Parathyroid adenoma (tissue), 2 donors: ENCODE results near the gene CEP89.
"Not testable (repeated sequence)": the region's sequence is repeated elsewhere in the genome, so short reads cannot be mapped to it uniquely, and the experiment has no call there.

ENCODE experiments used
- H2AFZ ChIP-seq: fragments of 300-600 bp; sonication (generic); one replicate; pipeline ENCODE4 v1.7.0; 2017; ENCODE audit warnings: antibody characterized with exemption, mild to moderate bottlenecking
- H3K27ac ChIP-seq: fragments of 300-600 bp; sonication (generic); one replicate; pipeline ENCODE4 v1.7.0; 2017
- H3K27me3 ChIP-seq: fragments of 300-600 bp; sonication (generic); one replicate; pipeline ENCODE4 v1.7.0; 2017; ENCODE audit warnings: low read length; ENCODE audit not compliant: control insufficient read depth, insufficient read depth
- H3K36me3 ChIP-seq: fragments of 300-600 bp; sonication (generic); one replicate; pipeline ENCODE4 v1.7.0; 2017; ENCODE audit warnings: low read length; ENCODE audit not compliant: control insufficient read depth, insufficient read depth
- H3K4me1 ChIP-seq: fragments of 300-600 bp; sonication (generic); one replicate; pipeline ENCODE4 v1.7.0; 2017; ENCODE audit warnings: control low read depth
- H3K4me2 ChIP-seq: fragments of 300-600 bp; sonication (generic); one replicate; pipeline ENCODE4 v1.7.0; 2017; ENCODE audit warnings: low read length
- H3K4me3 ChIP-seq: fragments of 300-600 bp; sonication (generic); one replicate; pipeline ENCODE4 v1.7.0; 2017; ENCODE audit warnings: low read depth, low read length
- H3K79me2 ChIP-seq: fragments of 300-600 bp; sonication (generic); one replicate; pipeline ENCODE4 v1.7.0; 2017; ENCODE audit warnings: control low read depth
- H3K9ac ChIP-seq: fragments of 300-600 bp; sonication (generic); one replicate; pipeline ENCODE4 v1.7.0; 2017; ENCODE audit warnings: mild to moderate bottlenecking
- H3K9me3 ChIP-seq: fragments of 300-600 bp; sonication (generic); one replicate; pipeline ENCODE4 v1.7.0; 2017; ENCODE audit warnings: low read length; ENCODE audit not compliant: control insufficient read depth
- TF ChIP-seq, protein P1 (sequence below): fragments of 300-600 bp; sonication (generic); IDR thresholded peaks from one replicate; pipeline ENCODE4 v1.7.0; 2017; ENCODE audit warnings: antibody characterized with exemption, mild to moderate bottlenecking
- donor health status: primary hyperparathyroidism.

CEP89 gene

DNA sequence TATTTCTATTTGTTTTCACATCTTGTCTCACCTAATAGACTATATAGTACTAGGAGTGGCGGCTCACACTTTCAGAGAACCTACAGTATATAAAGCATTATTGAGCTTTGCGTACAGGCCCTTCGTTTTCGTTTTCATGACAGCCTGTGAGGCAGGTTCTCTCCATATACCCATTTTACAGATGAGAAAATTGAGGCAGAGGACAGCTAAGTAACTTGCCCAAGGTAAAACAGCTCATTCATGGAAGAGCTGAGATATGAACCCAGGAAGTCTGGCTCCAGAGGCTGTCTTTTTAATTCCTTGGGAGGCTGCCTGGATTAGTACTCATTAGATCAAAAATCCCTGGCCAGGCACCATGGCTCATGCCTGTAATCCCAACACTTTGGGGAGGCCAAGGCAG lies 29.2 kb upstream of the CEP89 start:
- H3K27ac ChIP-seq: no peak overlapping the region

DNA sequence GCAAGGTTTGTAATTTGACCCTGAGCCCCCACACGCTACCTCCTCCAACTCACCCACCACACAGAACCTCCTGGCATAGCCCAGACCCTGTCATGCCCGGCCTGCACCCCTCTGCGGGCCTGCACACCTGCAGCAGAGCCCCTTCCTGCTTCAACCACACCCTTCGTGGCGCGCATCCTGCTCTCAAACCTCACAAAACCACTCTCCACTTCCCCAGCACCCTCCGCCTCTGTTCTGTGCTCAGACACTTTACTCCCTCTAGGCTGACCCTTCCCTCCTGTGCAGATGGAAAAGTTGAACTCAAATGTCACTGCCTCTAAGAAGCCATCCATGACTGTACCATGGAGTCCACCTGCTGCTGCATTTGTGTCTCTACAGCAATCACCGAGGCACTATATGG lies 28.8 kb upstream of the CEP89 start:
- TF ChIP-seq, protein P1, sequence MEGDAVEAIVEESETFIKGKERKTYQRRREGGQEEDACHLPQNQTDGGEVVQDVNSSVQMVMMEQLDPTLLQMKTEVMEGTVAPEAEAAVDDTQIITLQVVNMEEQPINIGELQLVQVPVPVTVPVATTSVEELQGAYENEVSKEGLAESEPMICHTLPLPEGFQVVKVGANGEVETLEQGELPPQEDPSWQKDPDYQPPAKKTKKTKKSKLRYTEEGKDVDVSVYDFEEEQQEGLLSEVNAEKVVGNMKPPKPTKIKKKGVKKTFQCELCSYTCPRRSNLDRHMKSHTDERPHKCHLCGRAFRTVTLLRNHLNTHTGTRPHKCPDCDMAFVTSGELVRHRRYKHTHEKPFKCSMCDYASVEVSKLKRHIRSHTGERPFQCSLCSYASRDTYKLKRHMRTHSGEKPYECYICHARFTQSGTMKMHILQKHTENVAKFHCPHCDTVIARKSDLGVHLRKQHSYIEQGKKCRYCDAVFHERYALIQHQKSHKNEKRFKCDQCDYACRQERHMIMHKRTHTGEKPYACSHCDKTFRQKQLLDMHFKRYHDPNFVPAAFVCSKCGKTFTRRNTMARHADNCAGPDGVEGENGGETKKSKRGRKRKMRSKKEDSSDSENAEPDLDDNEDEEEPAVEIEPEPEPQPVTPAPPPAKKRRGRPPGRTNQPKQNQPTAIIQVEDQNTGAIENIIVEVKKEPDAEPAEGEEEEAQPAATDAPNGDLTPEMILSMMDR: no peak
- peaks cover 6% of the 10 kb centered on the region for H3K79me2 ChIP-seq
- no peaks in the 10 kb centered on the region for H3K36me3 ChIP-seq
- H3K27ac ChIP-seq: no peak overlapping the region
- no peak overlapping the region for H3K4me2 ChIP-seq
- no peak overlapping the region for H3K4me3 ChIP-seq
- no peaks in the 10 kb centered on the region for H3K9me3 ChIP-seq
- no peaks in the 10 kb centered on the region for H3K27me3 ChIP-seq
- peaks cover 16% of the 10 kb centered on the region for H3K4me1 ChIP-seq
- no peak overlapping the region for H2AFZ ChIP-seq
- no peak overlapping the region for H3K9ac ChIP-seq

More for the DNA sequence above, 29.2 kb upstream of the CEP89 start:
- TF ChIP-seq, protein P1: no peak
- Histone ChIP-seq H3K4me3 (no peak overlapping the region), H2AFZ (no peak overlapping the region), H3K4me1 (peaks cover 16% of the 10 kb centered on the region), H3K9me3 (no peaks in the 10 kb centered on the region), H3K36me3 (no peaks in the 10 kb centered on the region), H3K9ac (no peak overlapping the region), H3K27me3 (no peaks in the 10 kb centered on the region), H3K4me2 (no peak overlapping the region), H3K79me2 (peaks cover 6% of the 10 kb centered on the region)

DNA sequence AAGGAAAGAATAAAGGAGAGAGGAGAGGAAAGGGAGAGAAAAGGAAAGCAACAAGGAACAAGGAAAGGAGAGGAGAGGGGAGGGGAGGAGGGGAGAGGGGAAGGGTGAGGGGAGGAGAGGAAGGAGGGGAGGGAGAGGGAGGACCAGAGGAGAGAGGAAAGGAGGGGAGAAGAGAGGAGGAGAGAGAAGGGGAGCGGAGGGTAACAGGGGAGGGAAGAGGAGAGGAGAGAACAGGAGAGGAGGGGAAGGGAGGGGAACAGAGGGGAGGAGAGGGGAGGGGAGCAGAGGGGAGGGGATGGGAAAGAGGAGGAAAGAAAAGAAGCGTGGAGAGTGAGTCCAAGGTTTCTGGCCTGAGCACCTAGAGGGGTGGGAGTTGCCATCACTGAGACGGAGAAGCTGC lies 27.0 kb upstream of the CEP89 start:
- no peak overlapping the region for H2AFZ ChIP-seq
- H3K27ac ChIP-seq: no peak overlapping the region
- TF ChIP-seq, protein P1: no peak
- no peaks in the 10 kb centered on the region for H3K9me3 ChIP-seq
- H3K27me3 ChIP-seq: no peaks in the 10 kb centered on the region
- H3K36me3 ChIP-seq: no peaks in the 10 kb centered on the region
- peaks cover 11% of the 10 kb centered on the region for H3K4me1 ChIP-seq
- peaks cover 6% of the 10 kb centered on the region for H3K79me2 ChIP-seq
- no peak overlapping the region for H3K4me2 ChIP-seq
- no peak overlapping the region for H3K9ac ChIP-seq
- no peak overlapping the region for H3K4me3 ChIP-seq

GRCh38 chr19:32997716-32998355 lies 26.1 kb upstream of the CEP89 start:
- Histone ChIP-seq H3K4me3 (no peak overlapping the region), H3K4me1 (peaks cover 9% of the 10 kb centered on the region), H3K27ac (no peak overlapping the region), H3K4me2 (no peak overlapping the region), H3K36me3 (no peaks in the 10 kb centered on the region), H2AFZ (no peak overlapping the region), H3K9me3 (no peaks in the 10 kb centered on the region), H3K79me2 (peaks cover 6% of the 10 kb centered on the region), H3K27me3 (no peaks in the 10 kb centered on the region), H3K9ac (no peak overlapping the region)
- TF ChIP-seq, protein P1: no peak

GRCh38 chr19:32997061-32997464 lies 25.3 kb upstream of the CEP89 start:
- H3K4me3 ChIP-seq, H3K27me3 ChIP-seq, H3K36me3 ChIP-seq, H3K27ac ChIP-seq, H3K9me3 ChIP-seq, H2AFZ ChIP-seq, H3K9ac ChIP-seq, H3K79me2 ChIP-seq, H3K4me1 ChIP-seq, H3K4me2 ChIP-seq: not testable (repeated sequence)

- not testable (repeated sequence) for H3K9ac ChIP-seq, H2AFZ ChIP-seq, H3K4me1 ChIP-seq, H3K27me3 ChIP-seq, H3K9me3 ChIP-seq, H3K4me3 ChIP-seq, H3K36me3 ChIP-seq, H3K27ac ChIP-seq, H3K4me2 ChIP-seq, H3K79me2 ChIP-seq
Measured at GRCh38 chr19:32995966-32996365, 24.2 kb upstream of the CEP89 start.
